Upper lobe of left lung (tissue), 6 donors: ENCODE measurements around the gene PPIP5K1. TPM values are rescaled to one million over a fixed set of nuclear protein-coding genes. Genes with fewer than 3 reads are reported as not detected.

Experiments
- ATAC-seq, 2 donors: fragments of 200-7000 bp; cut with Tn5 transposase; one replicate each; pipeline ENCODE4 v1.9.1; 2022; ENCODE audit warnings: mild to moderate bottlenecking in 2 of 2, moderate library complexity in 2 of 2; ENCODE audit not compliant: low FRiP score in 2 of 2
- DNase-seq, 2 donors: peaks; one replicate each; pipeline ENCODE4 v3.0.0-alpha.2; 2019 to 2020
- H3K27ac ChIP-seq, 4 donors: fragments of 200-600 bp; sonication (generic); one replicate each; pipeline ENCODE4 v1.5.1; 2016 to 2019
- H3K27me3 ChIP-seq, 4 donors: fragments of 200-600 bp; sonication (generic); one replicate each; pipeline ENCODE4 v1.5.1; 2017 to 2019
- H3K36me3 ChIP-seq, 4 donors: fragments of 200-600 bp; sonication (generic); one replicate each; pipeline ENCODE4 v1.5.1; 2016 to 2019
- H3K4me1 ChIP-seq, 4 donors: fragments of 200-600 bp; sonication (generic); one replicate each; pipeline ENCODE4 v1.5.1; 2018 to 2019
- H3K4me3 ChIP-seq, 4 donors: fragments of 200-600 bp; sonication (generic); one replicate each; pipeline ENCODE4 v1.5.1; 2017 to 2019; ENCODE audit warnings: mild to moderate bottlenecking in 2 of 4, moderate library complexity in 1 of 4
- H3K9me3 ChIP-seq, 4 donors: fragments of 200-600 bp; sonication (generic); one replicate each; pipeline ENCODE4 v1.5.1; 2018 to 2019
- EP300 ChIP-seq, 4 donors: sonication (generic); formaldehyde crosslinking; IDR thresholded peaks; one replicate each; pipeline ENCODE4 v1.5.1; 2017; ENCODE audit warnings: antibody characterized with exemption in 4 of 4, control low read depth in 2 of 4
- POLR2A ChIP-seq, 4 donors: fragments of 450-650 bp; IDR thresholded peaks; one replicate each; pipeline ENCODE4 v1.5.1; 2016 to 2017; ENCODE audit warnings: antibody characterized with exemption in 4 of 4, mild to moderate bottlenecking in 2 of 4
- POLR2AphosphoS5 ChIP-seq, 2 donors: sonication (generic); formaldehyde crosslinking; IDR thresholded peaks; one replicate each; pipeline ENCODE4 v1.5.1; 2017; ENCODE audit warnings: antibody characterized with exemption in 2 of 2
- WGBS, 2 donors: methylation state at CpG; one replicate each; pipeline ENCODE4 v1.1.5; 2017 to 2018; 5-methylcytosine and 5-hydroxymethylcytosine counted together
- total RNA-seq, 6 donors: library from RNA; depleted of rRNA in 4 of 6; stranded (reverse); fragments of >200 nt in 4 of 6; gene quantifications; one replicate each; pipeline versions ENCODE4 v1.1.0 to v1.2.1, GENCODE V29; 2016 to 2021
- TF ChIP-seq, protein P1 (sequence below), 6 experiments: fragments of 450-650 bp in 4 of 6; fragments of 200-600 bp in 2 of 6; sonication (generic) in 2 of 6; IDR thresholded peaks; one replicate each; pipeline ENCODE4 v1.5.1; 2016 to 2019; ENCODE audit warnings: antibody characterized with exemption in 6 of 6
- donor health status: DM: no; HTN: no; CAD: no; lungs with moderate emphysema.
- donor health status: DM: no; HTN: yes; CAD: no; lungs with severe emphysema.

Gene PPIP5K1
- total RNA-seq, 6 donors from 2014 or later, result 7.1 to 71.2 (median 30.1) TPM

GRCh38 chr15:43519196-43519595 is 70.8 kb downstream of the PPIP5K1 start:
- H3K4me1 ChIP-seq, result peaks cover 10 to 22% (median 17%) of the 10 kb centered on the region in 4 donors
- no peak overlapping the region for H3K4me3 ChIP-seq
- H3K9me3 ChIP-seq, result no peaks in the 10 kb centered on the region
- no peak overlapping the region for H3K27ac ChIP-seq
- H3K27me3 ChIP-seq, result peaks cover 0 to 3% (median 0%) of the 10 kb centered on the region in 4 donors
- peaks cover 0 to 7% (median 0%) of the 10 kb centered on the region in 4 donors for H3K36me3 ChIP-seq
- TF ChIP-seq, protein P1, sequence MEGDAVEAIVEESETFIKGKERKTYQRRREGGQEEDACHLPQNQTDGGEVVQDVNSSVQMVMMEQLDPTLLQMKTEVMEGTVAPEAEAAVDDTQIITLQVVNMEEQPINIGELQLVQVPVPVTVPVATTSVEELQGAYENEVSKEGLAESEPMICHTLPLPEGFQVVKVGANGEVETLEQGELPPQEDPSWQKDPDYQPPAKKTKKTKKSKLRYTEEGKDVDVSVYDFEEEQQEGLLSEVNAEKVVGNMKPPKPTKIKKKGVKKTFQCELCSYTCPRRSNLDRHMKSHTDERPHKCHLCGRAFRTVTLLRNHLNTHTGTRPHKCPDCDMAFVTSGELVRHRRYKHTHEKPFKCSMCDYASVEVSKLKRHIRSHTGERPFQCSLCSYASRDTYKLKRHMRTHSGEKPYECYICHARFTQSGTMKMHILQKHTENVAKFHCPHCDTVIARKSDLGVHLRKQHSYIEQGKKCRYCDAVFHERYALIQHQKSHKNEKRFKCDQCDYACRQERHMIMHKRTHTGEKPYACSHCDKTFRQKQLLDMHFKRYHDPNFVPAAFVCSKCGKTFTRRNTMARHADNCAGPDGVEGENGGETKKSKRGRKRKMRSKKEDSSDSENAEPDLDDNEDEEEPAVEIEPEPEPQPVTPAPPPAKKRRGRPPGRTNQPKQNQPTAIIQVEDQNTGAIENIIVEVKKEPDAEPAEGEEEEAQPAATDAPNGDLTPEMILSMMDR (IDR thresholded peaks at IDR 0.05), result no peak
- no peak for TF ChIP-seq POLR2AphosphoS5 (IDR thresholded peaks at IDR 0.05)
- no peak for TF ChIP-seq POLR2A (IDR thresholded peaks at IDR 0.05)
- TF ChIP-seq EP300 (IDR thresholded peaks at IDR 0.05), result no peak
- WGBS, 2 donors, result 52 to 69% methylated on average over 2 of the region's 2 CpGs
- DNase-seq (no peak), ATAC-seq (no peak)

- DNase-seq (no peak), ATAC-seq (peak; percentile 12 to 22)
- Histone ChIP-seq H3K27ac (peak overlapping the region in 2 of 4 donors; percentile 2 to 15), H3K4me3 (peak overlapping the region in 3 of 4 donors; percentile 25 to 41 (median 38)), H3K36me3 (peaks cover 0 to 7% (median 0%) of the 10 kb centered on the region in 4 donors), H3K27me3 (peaks cover 0 to 3% (median 0%) of the 10 kb centered on the region in 4 donors), H3K4me1 (peaks cover 10 to 22% (median 17%) of the 10 kb centered on the region in 4 donors), H3K9me3 (no peaks in the 10 kb centered on the region)
- no peak for TF ChIP-seq POLR2A (IDR thresholded peaks at IDR 0.05)
- WGBS, 2 donors, result 6 to 9% methylated on average over 9 to 18 of the region's 18 CpGs
Measured at GRCh38 chr15:43518197-43518761, 71.7 kb downstream of the PPIP5K1 start.

DNA sequence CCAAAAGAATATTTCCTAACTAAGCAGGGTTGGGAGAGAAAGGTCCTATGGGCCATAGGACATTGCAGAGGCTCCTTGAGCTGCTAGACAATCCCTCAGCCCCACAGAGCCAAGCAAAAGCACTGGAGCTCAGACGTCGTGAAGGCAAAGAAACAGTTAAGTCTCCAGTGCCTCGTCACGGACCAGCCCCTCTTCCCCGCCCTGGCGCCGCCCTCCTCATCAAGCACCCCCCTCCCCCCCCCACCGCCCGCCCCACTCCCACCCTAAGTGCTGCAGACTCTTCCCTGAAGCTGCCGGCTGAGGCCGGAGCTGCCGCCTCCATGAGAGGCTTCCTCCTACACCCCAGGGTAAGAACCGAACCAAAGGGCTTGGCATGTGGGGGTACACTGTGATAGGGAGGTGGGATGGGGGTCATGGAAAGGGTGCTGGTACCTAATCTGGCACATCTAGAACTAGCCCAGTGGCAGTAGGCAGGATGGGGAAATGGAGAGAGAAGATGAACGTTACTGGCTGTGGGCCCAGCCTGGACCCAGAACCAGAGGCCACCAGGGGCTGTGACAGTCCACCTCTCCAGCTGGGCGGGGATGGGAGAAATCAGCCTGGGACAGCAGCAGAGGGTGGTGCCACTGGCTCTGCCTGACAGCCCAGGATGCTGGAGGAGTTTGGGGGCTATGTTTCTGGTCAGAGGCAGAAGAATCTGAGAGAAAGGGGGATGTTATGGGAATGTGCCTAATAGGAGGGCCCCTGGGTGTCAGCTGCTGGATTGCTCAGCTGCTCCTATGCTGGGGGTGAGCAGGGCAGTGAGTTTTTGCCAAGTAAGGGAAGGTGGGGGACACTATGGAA is 72.4 kb downstream of the PPIP5K1 start, which contains the start of gene MAP1A:
MAP1A (plus strand) TSS at position 255 of the 843 bp plus-strand sequence. CDS start 3,866 bp downstream, outside the sequence.
- DNase-seq (peak in 1 of 2 donors; percentile 81), ATAC-seq (peak; percentile 13 to 61)
- Histone ChIP-seq H3K36me3 (peaks cover 0 to 7% (median 0%) of the 10 kb centered on the region in 4 donors), H3K4me1 (peaks cover 10 to 22% (median 17%) of the 10 kb centered on the region in 4 donors), H3K4me3 (peak within 1 kb of the TSS in 3 of 4 donors; percentile 25 to 41 (median 38)), H3K27me3 (peaks cover 0 to 3% (median 0%) of the 10 kb centered on the region in 4 donors), H3K27ac (peak within 1 kb of the TSS in 2 of 4 donors; percentile 2 to 29), H3K9me3 (no peaks in the 10 kb centered on the region)
- no peak for TF ChIP-seq POLR2AphosphoS5 (IDR thresholded peaks at IDR 0.05)
- TF ChIP-seq, protein P1 (IDR thresholded peaks at IDR 0.05), result no peak
- TF ChIP-seq EP300 (IDR thresholded peaks at IDR 0.05), result no peak
- TF ChIP-seq POLR2A (IDR thresholded peaks at IDR 0.05), result no peak
- 2 to 8% methylated on average over 4 to 7 of the region's 15 CpGs for WGBS, 2 donors

GRCh38 chr15:43516801-43517353 is 73.1 kb downstream of the PPIP5K1 start:
- Histone ChIP-seq H3K4me1 (peaks cover 10 to 22% (median 17%) of the 10 kb centered on the region in 4 donors), H3K4me3 (peak overlapping the region in 3 of 4 donors; percentile 25 to 41 (median 38)), H3K27ac (peak overlapping the region in 1 of 4 donors; percentile 29), H3K27me3 (peaks cover 0 to 3% (median 0%) of the 10 kb centered on the region in 4 donors), H3K36me3 (peaks cover 0 to 6% (median 0%) of the 10 kb centered on the region in 4 donors), H3K9me3 (no peaks in the 10 kb centered on the region)
- DNase-seq (no peak), ATAC-seq (no peak)
- WGBS, 2 donors, result 41 to 47% methylated on average over 4 of the region's 4 CpGs
- TF ChIP-seq POLR2AphosphoS5 (IDR thresholded peaks at IDR 0.05) (no peak), EP300 (IDR thresholded peaks at IDR 0.05) (no peak), POLR2A (IDR thresholded peaks at IDR 0.05) (no peak)
- TF ChIP-seq, protein P1 (IDR thresholded peaks at IDR 0.05), result no peak

- no peaks in the 10 kb centered on the region for H3K36me3 ChIP-seq
- H3K27ac ChIP-seq, result no peak overlapping the region
- ATAC-seq, result peak in 1 of 2 donors; percentile 76
- 49 to 53% methylated on average over 5 of the region's 5 CpGs for WGBS, 2 donors
- no peaks in the 10 kb centered on the region for H3K9me3 ChIP-seq
- no peak for TF ChIP-seq POLR2A (IDR thresholded peaks at IDR 0.05)
- no peak for TF ChIP-seq POLR2AphosphoS5 (IDR thresholded peaks at IDR 0.05)
- TF ChIP-seq EP300 (IDR thresholded peaks at IDR 0.05), result no peak
- TF ChIP-seq, protein P1 (IDR thresholded peaks at IDR 0.05), result no peak
- no peak for DNase-seq
- H3K4me3 ChIP-seq, result no peak overlapping the region
- peaks cover 13 to 27% (median 20%) of the 10 kb centered on the region in 4 donors for H3K4me1 ChIP-seq
- H3K27me3 ChIP-seq, result peaks cover 0 to 3% (median 0%) of the 10 kb centered on the region in 4 donors
Measured at GRCh38 chr15:43516185-43516584, 73.8 kb downstream of the PPIP5K1 start.
